ENCODE data around the gene TMBIM6.
A peak's percentile ranks its signal among the peaks of the same experiment; 100 is the strongest.
"Not testable (repeated sequence)": the region's sequence is repeated elsewhere in the genome, so short reads cannot be mapped to it uniquely, and the experiment has no call there.

Gene TMBIM6

DNA sequence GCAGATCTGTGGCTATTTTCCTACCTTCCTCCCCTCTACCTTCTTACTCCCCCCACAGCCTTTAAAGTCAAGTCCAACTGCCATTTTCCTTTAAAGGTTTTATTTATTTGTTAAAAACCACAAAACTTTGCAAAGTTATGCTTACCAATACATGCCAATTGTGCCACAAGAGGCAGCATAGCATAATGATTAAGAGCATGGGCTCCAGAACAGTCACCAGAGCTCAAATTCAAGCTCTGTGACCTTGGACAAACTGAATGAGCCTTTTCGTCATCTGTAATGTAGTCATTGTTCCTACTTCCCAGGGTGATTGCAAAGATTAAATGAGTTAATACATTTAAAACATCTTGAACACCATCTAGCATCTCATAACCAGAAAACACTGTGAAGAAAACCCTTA, 21.1 kb upstream of the TMBIM6 start:
- no peak for DNase-seq (ENCODE audit: low read depth, low spot score)

GRCh38 chr12:49721355-49721754, 20.0 kb upstream of the TMBIM6 start:
- H3K4me3 ChIP-seq (ENCODE audit: low read length); DNase-seq (ENCODE audit: low read depth, low spot score): not testable (repeated sequence)

More for the DNA sequence above, 21.1 kb upstream of the TMBIM6 start:
- no peak overlapping the region for H3K4me3 ChIP-seq (ENCODE audit: low read length)

DNA sequence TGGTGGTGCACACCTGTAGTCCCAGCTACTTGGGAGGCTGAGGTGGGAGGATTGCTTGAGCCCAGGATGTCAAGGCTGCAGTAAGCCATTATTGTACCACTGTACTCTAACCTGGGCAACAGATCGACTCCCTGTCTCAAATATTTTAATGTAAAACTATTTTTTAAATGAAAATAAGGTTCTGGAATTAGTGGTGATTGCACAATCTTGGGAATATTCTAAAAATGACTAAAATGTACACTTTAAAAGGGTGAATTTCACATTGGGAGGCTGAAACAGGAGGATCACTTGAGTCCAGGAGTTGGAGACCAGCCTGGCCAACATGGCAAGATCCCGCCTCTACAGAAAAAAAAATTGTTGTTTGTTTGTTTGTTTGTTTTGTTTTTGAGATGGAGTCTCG, 12.9 kb upstream of the TMBIM6 start:
- no peak for DNase-seq (ENCODE audit: low read depth, low spot score)
- H3K4me3 ChIP-seq (ENCODE audit: low read length), result no peak overlapping the region

GRCh38 chr12:49730050-49730449, 11.3 kb upstream of the TMBIM6 start:
- DNase-seq (ENCODE audit: low read depth, low spot score), result no peak
- H3K4me3 ChIP-seq (ENCODE audit: low read length), result no peak overlapping the region

DNA sequence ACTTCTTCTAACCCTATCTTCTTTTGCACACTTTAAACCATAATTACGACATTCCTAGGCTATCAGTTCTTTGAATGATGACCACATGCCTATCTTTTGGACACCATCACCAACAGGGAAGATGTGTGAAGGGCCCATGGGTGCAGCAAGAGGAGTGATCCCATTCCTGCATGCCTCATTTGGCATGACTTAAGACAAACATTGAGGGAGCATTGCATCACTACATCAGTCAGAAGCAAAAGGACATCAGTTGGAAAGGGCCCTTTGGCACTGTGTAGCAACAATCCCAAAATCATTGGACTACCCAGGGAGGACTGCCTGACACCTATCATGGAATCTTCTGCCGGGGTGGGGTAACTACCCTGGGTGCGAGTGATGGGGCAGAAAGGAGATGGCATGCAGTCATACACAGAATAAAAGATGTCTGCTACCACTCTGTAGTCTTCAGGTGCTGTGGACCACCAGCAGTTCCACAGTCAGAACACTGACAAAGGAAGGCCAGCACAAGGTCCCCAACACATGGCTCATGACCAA, 10.7 kb upstream of the TMBIM6 start:
- H3K4me3 ChIP-seq (ENCODE audit: low read length), result no peak overlapping the region
- DNase-seq (ENCODE audit: low read depth, low spot score), result no peak

GRCh38 chr12:49733219-49734017, 7.9 kb upstream of the TMBIM6 start:
- no peak for DNase-seq (ENCODE audit: low read depth, low spot score)

GRCh38 chr12:49734900-49735299, 6.5 kb upstream of the TMBIM6 start:
- H3K4me3 ChIP-seq (ENCODE audit: low read length); DNase-seq (ENCODE audit: low read depth, low spot score): not testable (repeated sequence)

More at GRCh38 chr12:49733219-49734017, 7.9 kb upstream of the TMBIM6 start:
- no peak overlapping the region for H3K4me3 ChIP-seq (ENCODE audit: low read length)

GRCh38 chr12:49738721-49739120, 2.6 kb upstream of the TMBIM6 start:
- H3K4me3 ChIP-seq (ENCODE audit: low read length); DNase-seq (ENCODE audit: low read depth, low spot score): not testable (repeated sequence)

DNA sequence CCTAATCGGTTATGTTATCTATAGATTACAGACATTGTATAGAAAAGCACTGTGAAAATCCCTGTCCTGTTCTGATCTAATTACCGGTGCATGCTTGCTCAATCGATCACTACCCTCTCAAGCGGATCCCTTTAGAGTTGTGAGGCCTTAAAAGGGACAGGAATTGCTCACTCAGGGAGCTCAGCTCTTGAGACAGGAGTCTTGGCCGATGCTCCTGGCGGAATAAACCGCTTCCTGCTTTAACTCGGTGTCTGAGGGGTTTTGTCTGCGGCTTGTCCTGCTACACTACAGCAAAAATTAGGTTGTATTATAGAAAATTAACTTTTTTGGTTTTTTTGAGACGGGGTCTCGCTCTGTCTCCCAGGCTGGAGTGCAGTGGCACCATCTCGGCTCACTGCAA, 1.1 kb upstream of the TMBIM6 start:
- not testable (repeated sequence) for H3K4me3 ChIP-seq (ENCODE audit: low read length); DNase-seq (ENCODE audit: low read depth, low spot score)

GRCh38 chr12:49741882-49742620, 694 bp downstream of the TMBIM6 start:
- DNase-seq (ENCODE audit: low read depth, low spot score), result peak; percentile 34
- H3K4me3 ChIP-seq (ENCODE audit: low read length), result peak overlapping the region; percentile 73

DNA sequence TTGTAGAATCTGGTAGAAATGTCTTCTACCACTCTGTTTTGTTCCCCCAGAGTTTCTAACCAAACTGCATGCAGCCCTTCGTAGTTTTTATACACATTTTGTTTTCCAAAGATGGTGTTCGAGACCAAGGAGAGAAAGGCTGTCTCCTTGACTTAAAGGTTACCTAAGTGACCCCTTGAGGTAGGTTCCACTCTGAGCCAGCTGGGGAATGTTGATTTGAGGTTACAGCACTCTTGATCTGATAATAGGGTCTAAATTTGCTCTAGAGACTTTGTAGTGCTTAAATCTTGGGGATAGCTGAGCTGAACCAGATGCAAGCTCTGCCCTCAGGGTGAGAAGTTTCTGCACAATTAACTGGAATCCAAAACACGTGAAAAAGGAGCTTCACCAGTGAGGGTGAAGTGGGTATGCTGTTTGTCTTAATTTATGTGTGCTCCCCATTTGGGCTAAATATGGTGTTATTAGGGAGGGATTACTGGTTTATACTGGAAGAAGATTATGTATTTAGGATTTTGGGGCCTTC, 3.1 kb downstream of the TMBIM6 start:
- no peak overlapping the region for H3K4me3 ChIP-seq (ENCODE audit: low read length)
- no peak for DNase-seq (ENCODE audit: low read depth, low spot score)

DNA sequence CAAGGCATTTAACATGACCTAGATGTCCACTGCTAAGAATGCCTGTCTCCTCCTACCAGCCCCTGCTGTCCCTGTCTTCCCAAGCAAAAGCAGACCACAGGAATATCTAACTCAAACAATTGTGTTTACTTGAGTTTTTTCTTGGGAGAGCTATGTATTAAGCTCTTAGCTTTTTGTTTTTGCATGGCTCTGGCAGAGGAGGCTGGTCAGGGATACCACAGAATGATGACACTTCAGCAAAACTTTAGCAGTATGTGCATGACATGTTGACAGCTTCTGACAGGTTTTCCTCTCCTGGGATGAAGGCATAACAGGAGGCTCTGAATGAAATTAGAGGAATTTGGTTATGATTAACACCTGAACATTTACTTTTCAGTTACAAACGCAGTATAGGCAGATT, 6.9 kb downstream of the TMBIM6 start:
- DNase-seq (ENCODE audit: low read depth, low spot score), result no peak
- no peak overlapping the region for H3K4me3 ChIP-seq (ENCODE audit: low read length)

GRCh38 chr12:49748800-49749199, 7.4 kb downstream of the TMBIM6 start:
- no peak for DNase-seq (ENCODE audit: low read depth, low spot score)
- H3K4me3 ChIP-seq (ENCODE audit: low read length), result no peak overlapping the region

DNA sequence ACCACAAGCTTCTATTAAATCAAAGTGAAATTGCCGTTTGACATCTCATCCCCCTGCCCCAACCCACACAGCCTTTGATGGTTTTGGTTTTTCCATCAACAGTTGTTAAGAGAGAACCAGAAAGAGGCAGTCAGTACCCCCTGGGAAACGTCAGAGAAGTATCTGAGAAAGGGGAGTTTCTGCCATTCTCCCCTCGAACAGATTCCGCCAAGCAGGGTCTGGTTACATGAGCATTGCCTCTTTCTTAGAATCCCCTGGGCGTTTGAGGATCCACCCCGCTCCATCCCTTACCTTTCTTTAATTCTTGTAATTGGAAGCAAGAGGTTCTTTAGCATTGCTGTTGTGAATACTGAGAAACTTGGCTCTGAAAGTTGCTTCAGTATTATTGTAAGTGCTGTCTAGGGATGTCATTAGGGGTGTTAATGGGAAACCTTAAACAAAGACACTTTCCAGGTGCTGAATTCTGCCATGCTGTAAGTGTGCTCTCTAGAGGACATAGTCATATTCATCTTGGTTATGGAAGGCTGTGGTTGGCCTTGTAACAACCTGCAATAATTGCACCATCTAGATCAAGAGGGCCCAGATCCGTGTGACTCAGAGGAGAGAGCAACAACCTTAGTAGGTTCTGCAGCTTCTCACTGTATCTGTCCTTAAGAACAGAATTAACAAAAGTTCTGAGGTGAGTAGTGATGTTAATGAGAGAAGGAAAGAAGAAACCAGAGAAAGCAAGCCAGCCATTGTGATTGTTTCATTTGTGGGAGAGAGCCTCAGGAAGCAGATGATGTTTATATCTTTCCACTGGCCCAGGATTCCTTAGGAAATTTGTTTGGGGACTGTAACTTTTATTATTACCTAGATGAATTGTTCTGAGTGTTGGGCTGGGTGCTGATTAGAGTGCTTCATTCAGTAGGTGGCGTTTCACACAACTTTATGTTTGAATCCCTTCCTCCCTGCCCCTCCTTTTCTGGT, 9.0 kb downstream of the TMBIM6 start:
- peak; percentile 59 for DNase-seq (ENCODE audit: low read depth, low spot score)
- H3K4me3 ChIP-seq (ENCODE audit: low read length), result no peak overlapping the region

DNA sequence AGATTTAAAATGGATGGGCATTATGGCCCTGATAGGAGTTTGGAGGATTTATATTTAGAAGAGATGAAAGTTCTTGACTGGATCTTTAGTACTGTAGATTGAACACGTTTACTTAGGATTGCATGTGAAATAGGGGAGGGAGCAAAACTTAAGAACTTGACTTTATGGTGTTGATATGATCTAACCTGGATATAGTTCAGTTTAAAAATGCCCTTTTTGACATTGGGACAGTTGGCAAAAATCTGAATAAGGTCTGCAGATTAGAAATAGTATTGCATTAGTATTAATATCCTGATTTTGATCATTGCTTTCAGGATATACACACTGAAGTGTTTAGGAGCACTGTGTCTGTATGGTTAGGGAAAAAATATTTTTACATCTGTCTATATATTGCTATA, 9.6 kb downstream of the TMBIM6 start:
- H3K4me3 ChIP-seq (ENCODE audit: low read length), result no peak overlapping the region
- no peak for DNase-seq (ENCODE audit: low read depth, low spot score)

DNA sequence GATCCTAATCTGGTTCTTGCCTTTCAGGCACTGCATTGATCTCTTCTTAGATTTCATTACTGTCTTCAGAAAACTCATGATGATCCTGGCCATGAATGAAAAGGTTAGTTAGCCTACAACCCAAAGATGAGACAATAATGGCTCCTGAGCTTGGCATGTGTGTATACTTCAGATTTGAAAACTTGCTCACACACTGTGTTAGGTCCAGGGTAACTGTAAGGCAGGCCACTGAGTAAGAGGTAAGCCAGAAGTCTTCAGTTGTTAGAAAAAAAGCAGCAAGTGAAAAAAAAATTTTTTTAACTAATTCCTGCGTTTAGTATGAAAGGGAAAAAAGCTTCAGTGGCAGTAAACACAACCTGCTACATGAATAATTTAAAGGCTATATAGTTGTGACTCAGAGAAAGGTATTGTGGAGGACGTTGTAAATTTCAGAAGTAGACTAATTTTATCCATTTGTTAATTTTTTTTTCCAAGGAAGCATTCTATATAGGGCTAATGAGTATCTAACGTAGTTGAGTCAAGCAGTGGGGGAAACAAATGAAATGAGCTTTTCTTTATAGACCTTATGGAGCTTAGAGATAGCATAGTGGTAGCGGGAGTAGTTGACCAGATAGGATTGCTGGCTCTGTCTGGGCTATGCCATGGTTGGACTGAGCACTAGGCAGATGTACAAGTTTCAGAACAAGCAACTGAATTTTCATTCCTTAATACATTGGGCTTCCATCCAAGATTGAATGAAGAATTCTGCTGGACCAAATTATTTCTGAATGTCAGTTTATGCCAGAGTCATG, 20.5 kb downstream of the TMBIM6 start:
- DNase-seq (ENCODE audit: low read depth, low spot score), result no peak
- peak overlapping the region; percentile 13 for H3K4me3 ChIP-seq (ENCODE audit: low read length)

DNA sequence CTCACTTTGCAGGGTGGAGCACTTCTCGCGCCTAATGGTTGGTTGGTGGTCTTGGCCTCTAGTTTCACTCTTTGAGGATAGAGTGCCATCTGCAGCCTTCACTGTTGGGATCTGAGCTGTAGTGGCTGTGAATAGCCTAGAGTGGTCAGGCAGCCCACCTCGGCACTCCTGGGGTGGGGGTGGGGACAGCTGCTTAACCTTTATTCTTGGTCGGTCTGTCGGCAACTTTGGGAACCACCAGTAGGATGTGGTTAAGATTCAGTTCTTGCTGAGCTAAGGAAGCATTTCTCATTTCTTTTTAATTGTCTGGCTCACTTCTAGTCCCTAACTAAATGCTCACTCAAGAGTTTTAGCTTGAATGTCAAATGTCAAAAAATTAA, 21.1 kb downstream of the TMBIM6 start:
- peak; percentile 80 for DNase-seq (ENCODE audit: low read depth, low spot score)
- H3K4me3 ChIP-seq (ENCODE audit: low read length), result peak overlapping the region; percentile 13

GRCh38 chr12:49763006-49763591, 21.7 kb downstream of the TMBIM6 start:
- peak; percentile 93 for DNase-seq (ENCODE audit: low read depth, low spot score)
- H3K4me3 ChIP-seq (ENCODE audit: low read length), result peak overlapping the region; percentile 20

Measured in Jurkat, Clone E6-1 (cell line).